Measurements from ENCODE around the gene SLITRK3. TPM values are rescaled to one million over a fixed set of nuclear protein-coding genes. Genes with fewer than 3 reads are reported as not detected.
A peak's percentile ranks its signal among the peaks of the same experiment; 100 is the strongest.

Gene SLITRK3
- total RNA-seq, 1 experiment from 2014 or later = not detected

DNA sequence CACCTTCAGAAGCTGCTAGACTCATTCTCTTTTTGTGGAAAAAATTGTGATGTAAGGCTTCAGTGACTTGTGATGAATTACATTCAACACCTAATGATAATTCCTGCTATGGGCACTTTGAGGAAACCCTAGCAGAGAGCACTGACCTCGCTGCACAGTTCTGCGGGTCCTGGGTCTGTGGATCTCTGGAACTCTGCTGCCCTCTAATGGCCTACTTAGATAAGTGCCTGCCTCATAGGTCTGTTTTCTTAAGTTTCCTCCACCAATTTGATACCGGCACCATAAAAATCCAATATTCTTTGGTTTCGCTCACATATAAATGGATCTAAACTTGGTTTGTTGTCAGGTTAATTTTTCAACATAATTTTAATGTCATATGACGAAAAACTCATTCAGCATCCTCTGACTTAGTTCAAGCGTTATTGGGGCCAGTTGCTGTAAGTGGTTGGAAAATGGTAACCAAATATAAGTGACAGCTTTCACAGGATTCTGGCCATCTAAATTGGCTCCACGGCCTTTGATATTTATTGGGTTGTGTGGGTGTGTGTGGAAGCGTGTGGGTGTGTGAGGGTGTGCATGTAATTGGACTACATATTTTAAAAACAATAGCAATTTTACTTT, 10.4 kb downstream of the SLITRK3 start:
- Mint-ChIP-seq H3K4me3 (ENCODE audit: unreplicated experiment) (no peak overlapping the region), H3K27ac (ENCODE audit: low read depth, unreplicated experiment) (no peak overlapping the region), H3K36me3 (ENCODE audit: insufficient read depth, unreplicated experiment) (no peaks in the 10 kb centered on the region), H3K9me3 (ENCODE audit: unreplicated experiment) (no peaks in the 10 kb centered on the region), H3K27me3 (ENCODE audit: insufficient read depth, unreplicated experiment) (peaks cover 27% of the 10 kb centered on the region), H3K4me1 (ENCODE audit: insufficient read depth, unreplicated experiment) (no peaks in the 10 kb centered on the region)
- CTCF ChIA-PET = interaction anchor here (0.6 to 2.8 kb wide), 6 partner anchors 9 to 1226 kb away, joined by 3 to 12 read pairs (median 4); no protein-coding TSS in a partner anchor
- intact Hi-C loops (cut with micrococcal nuclease) = loop anchor here (1.0 to 5.0 kb wide), 2 partner anchors 1229 to 1694 kb away; no protein-coding TSS in a partner anchor
- POLR2A ChIA-PET = no interaction called here
- no TSS peak for BruUV-seq (replicated peaks)
- TF ChIP-seq, protein P1, sequence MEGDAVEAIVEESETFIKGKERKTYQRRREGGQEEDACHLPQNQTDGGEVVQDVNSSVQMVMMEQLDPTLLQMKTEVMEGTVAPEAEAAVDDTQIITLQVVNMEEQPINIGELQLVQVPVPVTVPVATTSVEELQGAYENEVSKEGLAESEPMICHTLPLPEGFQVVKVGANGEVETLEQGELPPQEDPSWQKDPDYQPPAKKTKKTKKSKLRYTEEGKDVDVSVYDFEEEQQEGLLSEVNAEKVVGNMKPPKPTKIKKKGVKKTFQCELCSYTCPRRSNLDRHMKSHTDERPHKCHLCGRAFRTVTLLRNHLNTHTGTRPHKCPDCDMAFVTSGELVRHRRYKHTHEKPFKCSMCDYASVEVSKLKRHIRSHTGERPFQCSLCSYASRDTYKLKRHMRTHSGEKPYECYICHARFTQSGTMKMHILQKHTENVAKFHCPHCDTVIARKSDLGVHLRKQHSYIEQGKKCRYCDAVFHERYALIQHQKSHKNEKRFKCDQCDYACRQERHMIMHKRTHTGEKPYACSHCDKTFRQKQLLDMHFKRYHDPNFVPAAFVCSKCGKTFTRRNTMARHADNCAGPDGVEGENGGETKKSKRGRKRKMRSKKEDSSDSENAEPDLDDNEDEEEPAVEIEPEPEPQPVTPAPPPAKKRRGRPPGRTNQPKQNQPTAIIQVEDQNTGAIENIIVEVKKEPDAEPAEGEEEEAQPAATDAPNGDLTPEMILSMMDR (IDR thresholded peaks at IDR 0.05; ENCODE audit: unreplicated experiment) = peak; percentile 81
- DNase-seq (ENCODE audit: unreplicated experiment) = peak; percentile 78

DNA sequence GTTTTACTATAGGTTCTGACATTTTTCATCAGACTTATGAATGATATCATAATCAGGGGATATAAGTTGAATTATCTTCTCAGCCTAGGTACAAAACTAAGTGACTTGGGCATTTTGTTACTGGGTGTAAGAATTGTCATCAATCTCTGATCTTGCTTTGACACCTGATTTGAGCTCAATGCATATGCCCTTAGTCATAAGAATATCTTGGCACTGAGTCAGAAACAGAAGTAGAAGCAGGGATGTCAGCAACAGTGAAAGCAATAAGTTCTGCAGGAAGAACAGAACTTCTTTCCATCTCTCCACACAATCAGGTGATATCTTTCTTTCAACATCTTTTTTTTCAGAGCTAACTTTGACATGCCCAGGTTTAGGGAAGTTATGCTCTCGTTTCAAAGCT, 14.6 kb downstream of the SLITRK3 start:
- no peak overlapping the region for H3K27ac Mint-ChIP-seq (ENCODE audit: low read depth, unreplicated experiment)
- ChIA-PET POLR2A (no interaction called here), CTCF (interaction anchor here (0.9 kb wide), 1 partner anchor 26 kb away, joined by 3 read pairs; no protein-coding TSS in a partner anchor)
- DNase-seq (ENCODE audit: unreplicated experiment) = peak; percentile 35
- BruUV-seq (replicated peaks) = no TSS peak
- H3K4me1 Mint-ChIP-seq (ENCODE audit: insufficient read depth, unreplicated experiment) = no peaks in the 10 kb centered on the region
- TF ChIP-seq, protein P1 (IDR thresholded peaks at IDR 0.05; ENCODE audit: unreplicated experiment) = no peak
- intact Hi-C loops (cut with micrococcal nuclease) = no loop called here
- peaks cover 33% of the 10 kb centered on the region for H3K27me3 Mint-ChIP-seq (ENCODE audit: insufficient read depth, unreplicated experiment)
- H3K4me3 Mint-ChIP-seq (ENCODE audit: unreplicated experiment) = no peak overlapping the region
- H3K9me3 Mint-ChIP-seq (ENCODE audit: unreplicated experiment) = no peaks in the 10 kb centered on the region
- no peaks in the 10 kb centered on the region for H3K36me3 Mint-ChIP-seq (ENCODE audit: insufficient read depth, unreplicated experiment)

DNA sequence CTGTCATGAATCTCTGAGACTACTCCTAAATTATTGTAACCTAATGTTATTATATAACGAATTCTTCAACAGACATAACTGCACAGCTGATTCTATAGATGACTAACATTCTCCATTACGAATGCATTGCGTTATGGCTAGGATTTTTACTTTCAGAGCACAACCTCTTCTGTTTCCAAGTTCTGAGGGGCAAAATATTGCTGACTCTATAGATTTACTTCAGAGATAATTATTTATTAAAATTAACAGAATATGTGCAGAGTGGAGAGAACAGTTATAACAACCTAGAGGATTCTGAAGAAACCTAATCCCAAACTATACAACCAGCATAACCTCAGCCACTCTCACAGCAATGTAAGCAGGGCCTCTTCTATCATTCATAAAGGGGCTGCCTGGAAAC, 25.9 kb downstream of the SLITRK3 start:
- Mint-ChIP-seq H3K27ac (ENCODE audit: low read depth, unreplicated experiment) (no peak overlapping the region), H3K4me1 (ENCODE audit: insufficient read depth, unreplicated experiment) (no peaks in the 10 kb centered on the region), H3K27me3 (ENCODE audit: insufficient read depth, unreplicated experiment) (peaks cover 86% of the 10 kb centered on the region), H3K9me3 (ENCODE audit: unreplicated experiment) (peaks cover 7% of the 10 kb centered on the region), H3K4me3 (ENCODE audit: unreplicated experiment) (no peak overlapping the region), H3K36me3 (ENCODE audit: insufficient read depth, unreplicated experiment) (no peaks in the 10 kb centered on the region)
- TF ChIP-seq, protein P1 (IDR thresholded peaks at IDR 0.05; ENCODE audit: unreplicated experiment) = no peak
- no peak for DNase-seq (ENCODE audit: unreplicated experiment)
- BruUV-seq (replicated peaks) = no TSS peak
- POLR2A ChIA-PET = no interaction called here
- intact Hi-C loops (cut with micrococcal nuclease) = no loop called here
- CTCF ChIA-PET = no interaction called here

DNA sequence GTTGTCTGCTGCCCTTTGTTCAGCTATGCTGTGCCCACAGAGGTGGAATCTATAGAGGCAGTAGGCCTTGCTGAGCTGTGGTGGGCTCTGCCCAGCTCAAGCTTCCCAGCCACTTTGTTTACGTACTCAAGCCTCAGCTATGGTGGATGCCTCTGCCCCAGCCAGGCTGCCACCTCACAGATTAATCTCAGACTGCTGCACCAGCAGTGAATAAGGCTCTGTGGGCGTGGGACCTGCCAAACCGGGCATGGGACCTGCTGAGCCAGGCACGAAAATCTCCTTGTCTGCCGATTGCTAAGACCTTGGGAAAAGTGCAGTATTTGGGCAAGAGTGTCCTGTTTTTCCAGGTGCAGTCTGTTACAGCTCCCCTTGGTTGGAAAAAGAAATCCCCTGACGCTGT, 26.8 kb downstream of the SLITRK3 start:
- intact Hi-C loops (cut with micrococcal nuclease) = no loop called here
- ChIA-PET CTCF (interaction anchor here (0.8 kb wide), 1 partner anchor 1369 kb away, joined by 3 read pairs; no protein-coding TSS in a partner anchor), POLR2A (no interaction called here)
- Mint-ChIP-seq H3K9me3 (ENCODE audit: unreplicated experiment) (peaks cover 7% of the 10 kb centered on the region), H3K4me3 (ENCODE audit: unreplicated experiment) (no peak overlapping the region), H3K27me3 (ENCODE audit: insufficient read depth, unreplicated experiment) (peaks cover 92% of the 10 kb centered on the region), H3K27ac (ENCODE audit: low read depth, unreplicated experiment) (no peak overlapping the region), H3K4me1 (ENCODE audit: insufficient read depth, unreplicated experiment) (no peaks in the 10 kb centered on the region), H3K36me3 (ENCODE audit: insufficient read depth, unreplicated experiment) (no peaks in the 10 kb centered on the region)
- BruUV-seq (replicated peaks) = no TSS peak
- TF ChIP-seq, protein P1 (IDR thresholded peaks at IDR 0.05; ENCODE audit: unreplicated experiment) = no peak
- no peak for DNase-seq (ENCODE audit: unreplicated experiment)

All from MCF 10A (cell line).